SK-N-SH (cell line): ENCODE data around the gene F2RL2. TPM values are rescaled to one million over a fixed set of nuclear protein-coding genes. Genes with fewer than 3 reads are reported as not detected.

Experiments
- CTCF ChIA-PET: fragments of 300-600, 350-600 bp; formaldehyde crosslinking; extraction: SDS; loops from one replicate; lab custom pipeline; 2021; lab: Yijun Ruan, JAX
- POLR2A ChIA-PET: fragments of 350-600 bp; sonication (Branson Sonifier 250); formaldehyde crosslinking; extraction: SDS; loops from one replicate; lab custom pipeline; 2020; ENCODE audit warnings: antibody characterized with exemption, inconsistent platforms; lab: Yijun Ruan, JAX
- DNase-seq: peaks from one replicate; pipeline ENCODE4 v3.0.0; 2012
- H2AFZ ChIP-seq: fragments of 200-600 bp; sonication (generic); 2 replicates; pipeline ENCODE4 v1.8.1; 2016; ENCODE audit warnings: antibody characterized with exemption, mild to moderate bottlenecking, low read depth
- H3F3A ChIP-seq: fragments of 200-600 bp; sonication (generic); replicated peaks from 2 replicates; pipeline ENCODE3; 2016; ENCODE audit warnings: antibody characterized with exemption, mild to moderate bottlenecking; ENCODE audit not compliant: insufficient read depth
- H3K27ac ChIP-seq, 2 experiments: fragments of 200-500 bp in 1 of 2; fragments of 200-600 bp in 1 of 2; sonication (Bioruptor generic) in 1 of 2; sonication (generic), shearing (Covaris generic) in 1 of 2; 2 replicates each; pipeline versions ENCODE4 v1.5.1 to v1.6.1; 2014 to 2016; ENCODE audit warnings: low read depth in 2 of 2, inconsistent platforms in 1 of 2, low read length in 1 of 2, mild to moderate bottlenecking in 1 of 2, mixed read lengths in 1 of 2
- H3K27me3 ChIP-seq: fragments of 200-600 bp; sonication (generic), shearing (Covaris generic); 2 replicates; pipeline ENCODE4 v1.6.1; 2016; ENCODE audit warnings: mixed run types; ENCODE audit not compliant: insufficient read depth
- H3K36me3 ChIP-seq, 2 experiments: fragments of 200-500 bp in 1 of 2; fragments of 200-600 bp in 1 of 2; sonication (Bioruptor generic) in 1 of 2; sonication (generic) in 1 of 2; replicated peaks in 1 of 2; 2 replicates each; pipeline versions ENCODE3 to v1.5.1; 2014 to 2016; ENCODE audit warnings: low read length in 1 of 2, mild to moderate bottlenecking in 1 of 2; ENCODE audit not compliant: insufficient read depth in 2 of 2, control insufficient read depth in 1 of 2
- H3K4me1 ChIP-seq, 2 experiments: fragments of 200-500 bp in 1 of 2; fragments of 200-600 bp in 1 of 2; sonication (Bioruptor generic) in 1 of 2; sonication (generic), shearing (Covaris generic) in 1 of 2; 2 replicates each; pipeline versions ENCODE4 v1.5.1 to v1.6.1; 2014 to 2016; ENCODE audit warnings: low read depth in 1 of 2, low read length in 1 of 2, mixed run types in 1 of 2; ENCODE audit not compliant: insufficient read depth in 2 of 2, control insufficient read depth in 1 of 2
- H3K4me2 ChIP-seq: fragments of 200-600 bp; sonication (generic), shearing (Covaris generic); 2 replicates; pipeline ENCODE4 v1.6.1; 2017; ENCODE audit warnings: mixed run types
- H3K4me3 ChIP-seq, 2 experiments: fragments of 200-500 bp in 1 of 2; fragments of 200-600 bp in 1 of 2; sonication (Bioruptor generic) in 1 of 2; sonication (generic), shearing (Covaris generic) in 1 of 2; 2 replicates each; pipeline versions ENCODE4 v1.5.1 to v1.8.1; 2014 to 2016; ENCODE audit warnings: low read depth in 2 of 2, inconsistent platforms in 1 of 2, low read length in 1 of 2, mild to moderate bottlenecking in 1 of 2, mixed read lengths in 1 of 2, moderate library complexity in 1 of 2
- H3K79me2 ChIP-seq: fragments of 200-600 bp; sonication (generic); 2 replicates; pipeline ENCODE4 v1.8.1; 2017; ENCODE audit warnings: mild to moderate bottlenecking; ENCODE audit not compliant: insufficient read depth
- H3K9ac ChIP-seq: fragments of 200-600 bp; sonication (generic); 2 replicates; pipeline ENCODE4 v1.6.1; 2017; ENCODE audit warnings: mixed run types
- H3K9me2 ChIP-seq: fragments of 200-600 bp; sonication (generic); 2 replicates; pipeline ENCODE4 v1.6.1; 2017; ENCODE audit warnings: mixed run types
- H3K9me3 ChIP-seq: fragments of 200-600 bp; sonication (generic); 2 replicates; pipeline ENCODE4 v1.6.1; 2017; ENCODE audit warnings: mixed run types, mild to moderate bottlenecking, moderate library complexity
- H4K20me1 ChIP-seq: fragments of 200-600 bp; sonication (generic); 2 replicates; pipeline ENCODE4 v1.6.1; 2017; ENCODE audit warnings: mild to moderate bottlenecking, mixed run types; ENCODE audit not compliant: insufficient read depth
- CHD2 ChIP-seq: fragments of 150-350 bp; IDR thresholded peaks from 2 replicates; pipeline ENCODE4 v1.6.1; 2018; ENCODE audit warnings: low read length; ENCODE audit not compliant: partially characterized antibody
- ELF1 ChIP-seq: IDR thresholded peaks from 2 replicates; pipeline ENCODE4 v1.4.0; 2012
- FOXJ3 ChIP-seq: sonication (generic); formaldehyde crosslinking; IDR thresholded peaks from 2 replicates; pipeline ENCODE4 v1.5.1; 2020; ENCODE audit warnings: mild to moderate bottlenecking, missing genetic modification reagents
- IRF3 ChIP-seq: fragments of 150-350 bp; IDR thresholded peaks from 2 replicates; pipeline ENCODE4 v1.6.1; 2016; ENCODE audit warnings: mild to moderate bottlenecking, low read depth, low read length
- JUND ChIP-seq: IDR thresholded peaks from 2 replicates; pipeline ENCODE4 v1.4.0; 2012
- MXI1 ChIP-seq: IDR thresholded peaks from 2 replicates; pipeline ENCODE4 v1.6.1; 2012; ENCODE audit warnings: mild to moderate bottlenecking, low read depth, low read length, improper control_type of control experiment
- NFIC ChIP-seq: IDR thresholded peaks from 2 replicates; pipeline ENCODE4 v1.4.0; 2012; ENCODE audit warnings: borderline replicate concordance
- RAD21 ChIP-seq: IDR thresholded peaks from 2 replicates; pipeline ENCODE4 v1.6.1; 2012; ENCODE audit warnings: mild to moderate bottlenecking, low read length
- RXRA ChIP-seq: IDR thresholded peaks from 2 replicates; pipeline ENCODE4 v1.4.0; 2012; ENCODE audit warnings: low read depth, mild to moderate bottlenecking, borderline replicate concordance
- SIN3A ChIP-seq: IDR thresholded peaks from 2 replicates; pipeline ENCODE4 v1.6.1; 2012; ENCODE audit warnings: low read depth, mild to moderate bottlenecking, low read length, moderate library complexity, borderline replicate concordance
- TCF12 ChIP-seq: IDR thresholded peaks from 2 replicates; pipeline ENCODE4 v1.4.0; 2012
- TEAD4 ChIP-seq: IDR thresholded peaks from 2 replicates; pipeline ENCODE4 v1.4.0; 2012; ENCODE audit warnings: mild to moderate bottlenecking, borderline replicate concordance; ENCODE audit not compliant: insufficient read depth
- YY1 ChIP-seq: IDR thresholded peaks from 2 replicates; pipeline ENCODE4 v1.4.0; 2012; ENCODE audit warnings: low read depth, mild to moderate bottlenecking
- WGBS: methylation state at CpG from one replicate; pipeline ENCODE4 v1.1.6; 2017; ENCODE audit warnings: low lambda C conversion rate; 5-methylcytosine and 5-hydroxymethylcytosine counted together
- polyA plus RNA-seq, 3 experiments: library from polyadenylated mRNA; depleted of rRNA; stranded (reverse); fragments of >200 nt; gene quantifications; 2 replicates each; pipeline ENCODE4 v1.2.3, GENCODE V29; 2012
- TF ChIP-seq, protein P1 (sequence below): IDR thresholded peaks from 2 replicates; pipeline ENCODE4 v1.4.0; 2012; ENCODE audit warnings: low read depth, borderline replicate concordance
- TF ChIP-seq, protein P2 (sequence below): IDR thresholded peaks from 2 replicates; pipeline ENCODE4 v1.4.0; 2012; ENCODE audit warnings: low read depth, borderline replicate concordance
- TF ChIP-seq, protein P3 (sequence below): IDR thresholded peaks from 2 replicates; pipeline ENCODE4 v1.6.1; 2012; ENCODE audit warnings: mild to moderate bottlenecking, low read depth, low read length, moderate library complexity

The F2RL2 gene
- polyA plus RNA-seq, 1 of the 3 experiments (the other 2 are of a cell fraction), result 29.4 TPM

- TF ChIP-seq CHD2 (no peak), RAD21 (no peak), ELF1 (no peak), JUND (no peak)
- TF ChIP-seq, protein P1, sequence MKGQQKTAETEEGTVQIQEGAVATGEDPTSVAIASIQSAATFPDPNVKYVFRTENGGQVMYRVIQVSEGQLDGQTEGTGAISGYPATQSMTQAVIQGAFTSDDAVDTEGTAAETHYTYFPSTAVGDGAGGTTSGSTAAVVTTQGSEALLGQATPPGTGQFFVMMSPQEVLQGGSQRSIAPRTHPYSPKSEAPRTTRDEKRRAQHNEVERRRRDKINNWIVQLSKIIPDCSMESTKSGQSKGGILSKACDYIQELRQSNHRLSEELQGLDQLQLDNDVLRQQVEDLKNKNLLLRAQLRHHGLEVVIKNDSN, result no peak
- 95% methylated on average over 5 of the region's 5 CpGs for WGBS
- no peaks in the 10 kb centered on the region for H3K79me2 ChIP-seq
- H4K20me1 ChIP-seq, result no peaks in the 10 kb centered on the region
- no peaks in the 10 kb centered on the region for H3K9me2 ChIP-seq
- ChIA-PET POLR2A (no interaction called here), CTCF (interaction anchor here (0.7 to 1.1 kb wide), 2 partner anchors 17 to 68 kb away, joined by 3 read pairs; no protein-coding TSS in a partner anchor)
- no peaks in the 10 kb centered on the region for H3K4me1 ChIP-seq
- DNase-seq, result no peak
- H3K27ac ChIP-seq, result no peak overlapping the region
- H3F3A ChIP-seq, result no peaks in the 10 kb centered on the region
- H3K4me3 ChIP-seq, result no peak overlapping the region
- H3K27me3 ChIP-seq, result no peaks in the 10 kb centered on the region
- no peak overlapping the region for H3K9ac ChIP-seq
- H2AFZ ChIP-seq, result no peak overlapping the region
- no peaks in the 10 kb centered on the region for H3K36me3 ChIP-seq
- H3K4me2 ChIP-seq, result no peak overlapping the region
- H3K9me3 ChIP-seq, result no peaks in the 10 kb centered on the region
Measured at GRCh38 chr5:76669245-76669644, 46.0 kb upstream of the F2RL2 start.

- Histone ChIP-seq H3K9me3 (no peaks in the 10 kb centered on the region), H3F3A (no peaks in the 10 kb centered on the region), H3K36me3 (no peaks in the 10 kb centered on the region), H3K79me2 (no peaks in the 10 kb centered on the region), H3K4me2 (no peak overlapping the region), H3K27ac (no peak overlapping the region), H3K27me3 (no peaks in the 10 kb centered on the region), H3K9me2 (no peaks in the 10 kb centered on the region), H2AFZ (no peak overlapping the region), H4K20me1 (no peaks in the 10 kb centered on the region), H3K4me1 (no peaks in the 10 kb centered on the region), H3K4me3 (no peak overlapping the region), H3K9ac (no peak overlapping the region)
- no peak for TF ChIP-seq NFIC
- CTCF ChIA-PET, result no interaction called here
- 85% methylated on average over 2 of the region's 2 CpGs for WGBS
- DNase-seq, result no peak
- POLR2A ChIA-PET, result no interaction called here
Measured at GRCh38 chr5:76667495-76667894, 44.3 kb upstream of the F2RL2 start.

- no peaks in the 10 kb centered on the region for H3K27me3 ChIP-seq
- H3K4me1 ChIP-seq, result peaks cover 0 to 12% of the 10 kb centered on the region in 2 experiments; a peak in 3 of 4 replicates
- WGBS, result 90% methylated on average over 6 of the region's 6 CpGs
- H3K4me3 ChIP-seq, result no peak overlapping the region
- H3K9ac ChIP-seq, result no peak overlapping the region
- H3K9me2 ChIP-seq, result no peaks in the 10 kb centered on the region
- H3K9me3 ChIP-seq, result no peaks in the 10 kb centered on the region
- no peaks in the 10 kb centered on the region for H3K79me2 ChIP-seq
- H3K4me2 ChIP-seq, result no peak overlapping the region
- H3K27ac ChIP-seq, result no peak overlapping the region
- peaks cover 0 to 2% of the 10 kb centered on the region in 2 experiments for H3K36me3 ChIP-seq
- ChIA-PET POLR2A (no interaction called here), CTCF (no interaction called here)
- no peak for DNase-seq
- no peaks in the 10 kb centered on the region for H4K20me1 ChIP-seq
- no peak overlapping the region for H2AFZ ChIP-seq
- H3F3A ChIP-seq, result no peaks in the 10 kb centered on the region
- TF ChIP-seq, protein P2, sequence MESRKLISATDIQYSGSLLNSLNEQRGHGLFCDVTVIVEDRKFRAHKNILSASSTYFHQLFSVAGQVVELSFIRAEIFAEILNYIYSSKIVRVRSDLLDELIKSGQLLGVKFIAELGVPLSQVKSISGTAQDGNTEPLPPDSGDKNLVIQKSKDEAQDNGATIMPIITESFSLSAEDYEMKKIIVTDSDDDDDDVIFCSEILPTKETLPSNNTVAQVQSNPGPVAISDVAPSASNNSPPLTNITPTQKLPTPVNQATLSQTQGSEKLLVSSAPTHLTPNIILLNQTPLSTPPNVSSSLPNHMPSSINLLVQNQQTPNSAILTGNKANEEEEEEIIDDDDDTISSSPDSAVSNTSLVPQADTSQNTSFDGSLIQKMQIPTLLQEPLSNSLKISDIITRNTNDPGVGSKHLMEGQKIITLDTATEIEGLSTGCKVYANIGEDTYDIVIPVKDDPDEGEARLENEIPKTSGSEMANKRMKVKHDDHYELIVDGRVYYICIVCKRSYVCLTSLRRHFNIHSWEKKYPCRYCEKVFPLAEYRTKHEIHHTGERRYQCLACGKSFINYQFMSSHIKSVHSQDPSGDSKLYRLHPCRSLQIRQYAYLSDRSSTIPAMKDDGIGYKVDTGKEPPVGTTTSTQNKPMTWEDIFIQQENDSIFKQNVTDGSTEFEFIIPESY, result no peak
- TF ChIP-seq IRF3 (no peak), FOXJ3 (CRISPR knock-in tag) (no peak), TEAD4 (no peak), RXRA (no peak), YY1 (no peak), MXI1 (no peak), RAD21 (no peak), JUND (no peak), TCF12 (no peak), SIN3A (no peak)
- TF ChIP-seq, protein P3, sequence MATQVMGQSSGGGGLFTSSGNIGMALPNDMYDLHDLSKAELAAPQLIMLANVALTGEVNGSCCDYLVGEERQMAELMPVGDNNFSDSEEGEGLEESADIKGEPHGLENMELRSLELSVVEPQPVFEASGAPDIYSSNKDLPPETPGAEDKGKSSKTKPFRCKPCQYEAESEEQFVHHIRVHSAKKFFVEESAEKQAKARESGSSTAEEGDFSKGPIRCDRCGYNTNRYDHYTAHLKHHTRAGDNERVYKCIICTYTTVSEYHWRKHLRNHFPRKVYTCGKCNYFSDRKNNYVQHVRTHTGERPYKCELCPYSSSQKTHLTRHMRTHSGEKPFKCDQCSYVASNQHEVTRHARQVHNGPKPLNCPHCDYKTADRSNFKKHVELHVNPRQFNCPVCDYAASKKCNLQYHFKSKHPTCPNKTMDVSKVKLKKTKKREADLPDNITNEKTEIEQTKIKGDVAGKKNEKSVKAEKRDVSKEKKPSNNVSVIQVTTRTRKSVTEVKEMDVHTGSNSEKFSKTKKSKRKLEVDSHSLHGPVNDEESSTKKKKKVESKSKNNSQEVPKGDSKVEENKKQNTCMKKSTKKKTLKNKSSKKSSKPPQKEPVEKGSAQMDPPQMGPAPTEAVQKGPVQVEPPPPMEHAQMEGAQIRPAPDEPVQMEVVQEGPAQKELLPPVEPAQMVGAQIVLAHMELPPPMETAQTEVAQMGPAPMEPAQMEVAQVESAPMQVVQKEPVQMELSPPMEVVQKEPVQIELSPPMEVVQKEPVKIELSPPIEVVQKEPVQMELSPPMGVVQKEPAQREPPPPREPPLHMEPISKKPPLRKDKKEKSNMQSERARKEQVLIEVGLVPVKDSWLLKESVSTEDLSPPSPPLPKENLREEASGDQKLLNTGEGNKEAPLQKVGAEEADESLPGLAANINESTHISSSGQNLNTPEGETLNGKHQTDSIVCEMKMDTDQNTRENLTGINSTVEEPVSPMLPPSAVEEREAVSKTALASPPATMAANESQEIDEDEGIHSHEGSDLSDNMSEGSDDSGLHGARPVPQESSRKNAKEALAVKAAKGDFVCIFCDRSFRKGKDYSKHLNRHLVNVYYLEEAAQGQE, result no peak
Measured at GRCh38 chr5:76664079-76664478, 40.9 kb upstream of the F2RL2 start.
